Natural killer cell treated with Interleukin-12 subunit alpha and Interleukin-12 subunit beta and Interleukin-15 and Interleukin-18, amount 100 ng/mL, for 72 hours (primary cell): ENCODE results near the gene DUSP5. TPM values are rescaled to one million over a fixed set of nuclear protein-coding genes. Genes with fewer than 3 reads are reported as not detected.

Source experiments
- ATAC-seq, 2 donors: fragments of 150-1000 bp; cut with Tn5 transposase in 1 of 2; sonication (Bioruptor Pico), chemical (Tn5 transposase) in 1 of 2; 2 replicates each; pipeline ENCODE4 v1.10.0; 2021
- DNase-seq: peaks from one replicate; pipeline ENCODE4 v3.0.0; 2022; ENCODE audit warnings: low spot score
- H3K27ac Mint-ChIP-seq, 2 donors: 1 replicate in 1 of 2; 2 replicates in 1 of 2; pipeline ENCODE4 v1.8.0; 2022; ENCODE audit warnings: mixed read lengths in 2 of 2, mild to moderate bottlenecking in 1 of 2, moderate library complexity in 1 of 2
- H3K27me3 Mint-ChIP-seq, 2 donors: 1 replicate in 1 of 2; 2 replicates in 1 of 2; pipeline ENCODE4 v1.8.0; 2022; ENCODE audit warnings: mixed read lengths in 2 of 2
- H3K36me3 Mint-ChIP-seq: one replicate; pipeline ENCODE4 v1.8.0; 2022; ENCODE audit warnings: mixed read lengths
- H3K4me1 Mint-ChIP-seq, 2 donors: 1 replicate in 1 of 2; 2 replicates in 1 of 2; pipeline ENCODE4 v1.8.0; 2022; ENCODE audit warnings: low read depth in 2 of 2, mixed read lengths in 2 of 2, mild to moderate bottlenecking in 1 of 2
- H3K4me3 Mint-ChIP-seq: one replicate; pipeline ENCODE4 v1.8.0; 2022; ENCODE audit warnings: mixed read lengths
- H3K9me3 Mint-ChIP-seq: 2 replicates; pipeline ENCODE4 v1.8.0; 2022; ENCODE audit warnings: mixed read lengths
- total RNA-seq, 2 donors: library from RNA; stranded (reverse); gene quantifications; one replicate each; pipeline ENCODE4 v1.2.3, GENCODE V29; 2022

DUSP5 gene
- total RNA-seq, 2 donors from 2014 or later = 159 to 311 TPM

DNA sequence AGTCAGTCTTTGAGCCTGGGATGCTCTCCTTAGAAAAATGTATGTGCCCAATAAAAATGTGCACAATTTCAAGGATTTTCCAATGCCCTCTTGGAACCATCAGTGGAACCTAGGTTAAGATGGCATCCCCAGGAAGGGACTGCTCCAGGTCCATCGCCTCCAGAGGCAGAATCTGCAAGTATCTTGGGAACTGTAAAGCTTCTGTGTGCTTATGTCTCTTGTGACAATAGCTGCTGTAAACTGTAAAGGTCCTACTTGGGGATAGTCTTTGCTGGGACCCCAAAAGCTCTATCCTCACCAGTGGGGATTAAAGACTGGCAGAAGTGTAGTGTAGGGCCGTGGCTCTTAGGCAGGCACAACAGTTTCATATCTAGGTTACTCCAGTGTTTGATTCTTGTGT, 11.9 kb downstream of the DUSP5 start:
- no peak for ATAC-seq
- Mint-ChIP-seq H3K27me3 (no peaks in the 10 kb centered on the region), H3K4me1 (peaks cover 88 to 94% of the 10 kb centered on the region in 2 donors), H3K36me3 (peaks cover 66% of the 10 kb centered on the region), H3K27ac (peak overlapping the region; percentile 97 to 98), H3K9me3 (no peaks in the 10 kb centered on the region), H3K4me3 (no peak overlapping the region)
- DNase-seq = no peak

DNA sequence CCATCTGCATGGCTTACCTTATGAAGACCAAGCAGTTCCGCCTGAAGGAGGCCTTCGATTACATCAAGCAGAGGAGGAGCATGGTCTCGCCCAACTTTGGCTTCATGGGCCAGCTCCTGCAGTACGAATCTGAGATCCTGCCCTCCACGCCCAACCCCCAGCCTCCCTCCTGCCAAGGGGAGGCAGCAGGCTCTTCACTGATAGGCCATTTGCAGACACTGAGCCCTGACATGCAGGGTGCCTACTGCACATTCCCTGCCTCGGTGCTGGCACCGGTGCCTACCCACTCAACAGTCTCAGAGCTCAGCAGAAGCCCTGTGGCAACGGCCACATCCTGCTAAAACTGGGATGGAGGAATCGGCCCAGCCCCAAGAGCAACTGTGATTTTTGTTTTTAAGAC, 12.4 kb downstream of the DUSP5 start:
- H3K4me3 Mint-ChIP-seq = no peak overlapping the region
- peak overlapping the region; percentile 63 to 98 for H3K27ac Mint-ChIP-seq
- H3K4me1 Mint-ChIP-seq = peaks cover 88 to 92% of the 10 kb centered on the region in 2 donors
- no peak for ATAC-seq
- no peaks in the 10 kb centered on the region for H3K9me3 Mint-ChIP-seq
- no peaks in the 10 kb centered on the region for H3K27me3 Mint-ChIP-seq
- no peak for DNase-seq
- H3K36me3 Mint-ChIP-seq = peaks cover 65% of the 10 kb centered on the region

DNA sequence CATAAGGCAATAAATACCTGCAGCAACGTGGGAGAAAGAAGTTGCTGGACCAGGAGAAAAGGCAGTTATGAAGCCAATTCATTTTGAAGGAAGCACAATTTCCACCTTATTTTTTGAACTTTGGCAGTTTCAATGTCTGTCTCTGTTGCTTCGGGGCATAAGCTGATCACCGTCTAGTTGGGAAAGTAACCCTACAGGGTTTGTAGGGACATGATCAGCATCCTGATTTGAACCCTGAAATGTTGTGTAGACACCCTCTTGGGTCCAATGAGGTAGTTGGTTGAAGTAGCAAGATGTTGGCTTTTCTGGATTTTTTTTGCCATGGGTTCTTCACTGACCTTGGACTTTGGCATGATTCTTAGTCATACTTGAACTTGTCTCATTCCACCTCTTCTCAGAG, 13.0 kb downstream of the DUSP5 start:
- H3K9me3 Mint-ChIP-seq = no peaks in the 10 kb centered on the region
- no peak for DNase-seq
- peak overlapping the region; percentile 28 for H3K4me3 Mint-ChIP-seq
- peaks cover 66% of the 10 kb centered on the region for H3K36me3 Mint-ChIP-seq
- peaks cover 83 to 88% of the 10 kb centered on the region in 2 donors for H3K4me1 Mint-ChIP-seq
- no peak for ATAC-seq
- peak overlapping the region; percentile 63 to 98 for H3K27ac Mint-ChIP-seq
- H3K27me3 Mint-ChIP-seq = no peaks in the 10 kb centered on the region

DNA sequence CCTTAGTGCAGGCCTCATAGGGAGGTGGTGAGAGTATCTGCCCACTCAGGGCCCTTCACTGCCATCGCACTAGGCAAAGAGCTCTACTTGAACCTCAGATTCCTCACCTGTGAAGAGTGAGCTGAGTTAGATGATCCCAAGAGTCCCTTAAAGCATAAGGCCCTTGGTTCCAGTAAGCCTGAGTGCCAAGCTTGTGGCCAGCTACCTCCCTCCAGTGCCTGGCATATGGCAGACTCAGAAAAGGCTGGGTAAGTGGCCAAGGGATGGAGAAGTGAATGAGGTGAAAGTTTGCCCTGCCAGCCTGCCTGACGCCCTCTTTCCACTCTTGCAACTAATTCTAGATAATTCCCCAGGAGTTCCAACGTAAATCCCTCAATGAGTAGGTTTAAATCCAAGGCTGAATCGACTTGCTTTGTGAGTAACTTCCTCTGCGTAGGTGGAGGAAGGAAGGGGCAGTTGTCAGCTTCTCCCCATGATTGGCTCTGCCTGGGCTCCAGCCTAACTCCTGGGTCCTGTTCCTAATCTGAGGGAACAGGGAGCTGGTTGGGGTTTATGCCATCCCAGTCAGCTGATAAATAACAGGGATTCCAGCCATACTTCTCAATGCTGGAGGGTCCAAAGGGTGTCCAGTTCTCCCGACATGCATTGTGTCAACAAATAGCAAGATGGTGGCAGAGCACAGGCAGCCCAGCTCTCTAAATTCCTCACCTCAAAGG, 14.2 kb downstream of the DUSP5 start:
- H3K4me1 Mint-ChIP-seq = peaks cover 78 to 80% of the 10 kb centered on the region in 2 donors
- peaks cover 67% of the 10 kb centered on the region for H3K36me3 Mint-ChIP-seq

DNA sequence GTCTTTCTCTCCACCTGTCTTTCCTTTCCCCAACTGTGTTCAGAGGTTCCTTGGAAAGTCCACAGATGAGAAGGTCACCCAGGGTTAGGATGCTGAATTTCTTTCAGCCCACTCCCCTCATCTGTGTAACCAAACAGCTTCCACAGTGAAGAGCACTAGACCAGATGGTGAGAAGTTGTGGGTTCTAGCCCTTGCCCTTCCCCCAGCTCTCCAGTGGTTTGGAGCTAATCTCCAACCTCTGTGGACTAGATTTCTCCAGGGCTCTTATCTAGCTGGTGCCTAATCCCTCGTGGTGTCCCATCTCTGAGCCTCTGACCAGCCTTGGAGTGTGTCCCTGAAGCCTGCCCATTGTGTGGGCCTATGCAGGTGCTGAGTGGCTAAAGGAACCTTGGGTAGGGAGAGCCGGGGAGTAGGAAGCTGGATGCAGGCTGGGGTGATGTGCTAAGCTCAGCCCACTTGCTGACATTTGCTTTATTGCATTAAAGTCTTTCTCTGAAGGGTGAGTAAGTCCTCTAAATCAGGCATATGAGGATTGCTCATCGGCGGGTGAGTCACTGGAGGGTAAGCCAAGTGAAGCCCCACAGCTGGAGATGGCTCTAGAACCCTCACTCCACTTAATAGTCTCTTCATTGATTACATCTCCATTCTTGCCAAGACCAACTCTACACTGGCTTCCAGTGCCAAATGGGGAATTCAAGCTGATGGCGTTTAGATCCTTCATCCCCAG, 14.9 kb downstream of the DUSP5 start:
- peak overlapping the region; percentile 28 for H3K4me3 Mint-ChIP-seq
- peaks cover 72 to 78% of the 10 kb centered on the region in 2 donors for H3K4me1 Mint-ChIP-seq
- H3K9me3 Mint-ChIP-seq = no peaks in the 10 kb centered on the region
- H3K36me3 Mint-ChIP-seq = peaks cover 63% of the 10 kb centered on the region
- DNase-seq = peak; percentile 74
- peak; percentile 86 to 88 for ATAC-seq
- H3K27me3 Mint-ChIP-seq = no peaks in the 10 kb centered on the region
- H3K27ac Mint-ChIP-seq = peak overlapping the region; percentile 63 to 98

More for the DNA sequence above, 14.2 kb downstream of the DUSP5 start:
- Mint-ChIP-seq H3K9me3 (no peaks in the 10 kb centered on the region), H3K27ac (peak overlapping the region; percentile 63 to 98), H3K4me3 (peak overlapping the region; percentile 28), H3K27me3 (no peaks in the 10 kb centered on the region)
- DNase-seq (no peak), ATAC-seq (no peak)

DNA sequence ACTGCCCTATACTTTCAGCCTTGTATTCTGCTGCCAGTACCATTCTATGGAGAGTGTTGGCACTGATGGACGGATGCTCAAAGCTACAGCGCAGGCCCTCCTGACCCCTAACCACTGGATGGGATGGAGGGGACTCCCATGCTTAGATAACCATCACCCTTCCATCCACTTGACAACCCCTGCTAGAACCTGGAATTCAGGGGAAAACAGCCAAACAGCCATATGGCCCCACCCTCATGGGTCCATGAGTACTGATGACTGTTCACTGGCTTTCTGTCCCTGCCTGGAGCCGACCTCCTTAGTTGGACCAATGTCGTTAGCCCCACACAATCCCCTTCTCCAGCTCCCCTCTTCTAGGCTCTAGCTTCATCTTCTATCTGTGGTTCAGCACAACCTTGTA, 16.2 kb downstream of the DUSP5 start:
- Mint-ChIP-seq H3K36me3 (peaks cover 49% of the 10 kb centered on the region), H3K4me1 (peaks cover 62 to 64% of the 10 kb centered on the region in 2 donors), H3K9me3 (no peaks in the 10 kb centered on the region), H3K27ac (peak overlapping the region; percentile 63 to 98), H3K4me3 (peak overlapping the region; percentile 28), H3K27me3 (no peaks in the 10 kb centered on the region)
- no peak for ATAC-seq
- no peak for DNase-seq

DNA sequence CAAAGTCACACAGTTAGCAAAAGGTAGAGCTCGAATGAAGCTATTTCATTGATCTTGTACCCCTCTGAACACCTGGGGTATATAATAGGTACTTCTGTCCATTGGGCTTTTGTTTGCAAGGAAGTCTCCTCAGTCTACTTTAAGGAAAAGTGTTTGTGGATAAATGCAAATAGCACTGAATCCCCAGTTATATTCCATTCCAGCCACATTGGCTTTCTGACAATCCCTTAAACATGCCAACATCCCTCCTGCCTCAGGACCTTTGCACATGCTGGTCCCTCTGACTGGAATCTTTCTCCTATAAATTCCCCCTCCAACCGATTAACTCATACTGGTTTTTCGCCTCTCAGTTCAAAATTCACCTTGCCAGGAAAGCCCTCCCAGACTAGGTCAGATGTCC, 17.1 kb downstream of the DUSP5 start:
- Mint-ChIP-seq H3K36me3 (peaks cover 45% of the 10 kb centered on the region), H3K4me3 (no peak overlapping the region), H3K27ac (peak overlapping the region; percentile 32 to 98), H3K9me3 (no peaks in the 10 kb centered on the region), H3K4me1 (peaks cover 54 to 57% of the 10 kb centered on the region in 2 donors), H3K27me3 (no peaks in the 10 kb centered on the region)
- DNase-seq (no peak), ATAC-seq (no peak)

DNA sequence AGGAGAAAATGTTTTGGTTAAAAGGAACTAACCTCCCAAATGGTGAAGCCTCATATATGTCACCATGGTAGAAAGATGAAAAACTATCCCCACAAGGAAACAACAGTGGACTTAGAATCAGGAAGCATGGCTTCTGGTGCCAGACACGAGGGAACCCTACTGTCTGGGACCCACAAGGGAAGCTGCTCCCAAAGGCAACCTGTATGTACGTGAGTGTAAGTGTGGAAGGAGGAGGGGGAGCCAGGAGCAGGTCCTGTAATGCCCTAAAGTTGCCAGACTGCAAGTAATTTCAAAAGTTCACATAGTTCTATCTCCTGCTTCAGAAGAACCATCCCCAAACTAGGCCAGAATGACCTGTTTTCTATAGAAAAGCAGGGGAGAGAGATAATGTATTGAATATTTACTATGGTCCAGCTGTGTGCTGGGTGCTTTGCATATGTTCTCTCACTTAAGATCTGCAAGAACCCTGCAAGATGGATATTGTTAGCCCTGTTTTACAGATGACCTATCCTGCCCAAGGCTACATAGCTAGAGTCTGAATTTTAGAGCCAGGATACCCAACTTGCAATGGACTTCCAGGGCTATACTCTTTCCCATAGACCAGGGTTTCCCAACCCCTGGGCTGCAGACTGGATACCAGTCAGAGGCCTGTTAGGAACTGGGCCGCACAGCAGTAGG, 19.2 kb downstream of the DUSP5 start:
- Mint-ChIP-seq H3K4me3 (no peak overlapping the region), H3K4me1 (peaks cover 42% of the 10 kb centered on the region in 2 donors), H3K36me3 (peaks cover 34% of the 10 kb centered on the region), H3K27me3 (no peaks in the 10 kb centered on the region), H3K27ac (peak overlapping the region in 1 of 2 donors; percentile 44), H3K9me3 (no peaks in the 10 kb centered on the region)
- DNase-seq (no peak), ATAC-seq (no peak)

DNA sequence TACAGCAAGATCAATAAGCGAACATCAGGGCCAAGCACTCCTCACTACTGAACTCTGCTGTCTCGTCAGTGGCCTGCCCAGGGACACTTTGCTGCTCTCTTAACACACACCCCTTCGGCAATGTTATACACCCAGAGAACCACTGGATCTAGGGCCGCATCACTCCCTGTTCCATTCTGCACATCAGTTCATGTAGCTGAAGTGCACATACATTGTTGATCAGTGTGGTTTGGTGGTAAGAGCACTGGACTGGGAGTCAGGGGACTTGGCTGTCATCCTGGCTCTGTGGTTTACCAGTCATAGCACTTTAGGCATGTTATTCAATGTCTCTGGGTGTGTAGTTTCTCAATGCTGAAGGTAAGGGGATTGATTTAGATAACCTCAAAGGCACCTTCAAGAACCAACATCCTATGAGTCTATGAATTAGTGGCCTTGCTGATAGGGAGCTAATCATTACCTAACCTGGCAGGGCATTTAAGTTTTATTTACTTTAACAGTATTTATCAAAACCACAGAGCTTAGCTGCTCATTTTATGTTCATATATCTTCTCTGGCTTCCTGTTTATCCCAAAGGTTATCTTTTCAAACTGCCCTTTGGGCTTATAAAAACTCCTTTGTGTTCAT, 24.8 kb downstream of the DUSP5 start:
- ATAC-seq (peak; percentile 83 to 87), DNase-seq (no peak)
- Mint-ChIP-seq H3K4me3 (peak overlapping the region; percentile 30), H3K27ac (peak overlapping the region in 1 of 2 donors; percentile 73), H3K4me1 (peaks cover 31 to 39% of the 10 kb centered on the region in 2 donors), H3K36me3 (peaks cover 19% of the 10 kb centered on the region), H3K9me3 (no peaks in the 10 kb centered on the region), H3K27me3 (no peaks in the 10 kb centered on the region)

DNA sequence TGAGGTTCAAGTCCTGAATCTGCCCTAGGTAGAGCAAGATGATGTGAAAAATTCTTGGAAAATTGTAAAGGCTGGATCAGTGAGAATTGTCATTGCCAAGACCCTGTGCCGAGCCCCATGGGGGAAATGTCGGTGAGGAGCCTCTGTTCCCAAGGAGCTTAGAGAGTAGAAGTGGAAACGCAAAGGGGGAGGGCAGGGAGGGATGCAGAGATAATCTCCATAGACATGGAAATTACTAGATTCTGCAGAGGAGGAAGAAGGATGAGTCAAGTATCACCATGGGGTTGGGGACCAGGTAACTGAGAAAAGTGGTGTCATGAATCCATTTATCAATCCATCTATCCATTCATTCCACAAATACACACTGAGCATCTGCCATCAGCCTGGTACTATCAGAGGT, 26.0 kb downstream of the DUSP5 start:
- H3K36me3 Mint-ChIP-seq = peaks cover 19% of the 10 kb centered on the region
- no peak overlapping the region for H3K4me3 Mint-ChIP-seq
- H3K27ac Mint-ChIP-seq = peak overlapping the region; percentile 15 to 58
- no peaks in the 10 kb centered on the region for H3K9me3 Mint-ChIP-seq
- H3K4me1 Mint-ChIP-seq = peaks cover 39 to 47% of the 10 kb centered on the region in 2 donors
- DNase-seq (no peak), ATAC-seq (no peak)
- no peaks in the 10 kb centered on the region for H3K27me3 Mint-ChIP-seq

DNA sequence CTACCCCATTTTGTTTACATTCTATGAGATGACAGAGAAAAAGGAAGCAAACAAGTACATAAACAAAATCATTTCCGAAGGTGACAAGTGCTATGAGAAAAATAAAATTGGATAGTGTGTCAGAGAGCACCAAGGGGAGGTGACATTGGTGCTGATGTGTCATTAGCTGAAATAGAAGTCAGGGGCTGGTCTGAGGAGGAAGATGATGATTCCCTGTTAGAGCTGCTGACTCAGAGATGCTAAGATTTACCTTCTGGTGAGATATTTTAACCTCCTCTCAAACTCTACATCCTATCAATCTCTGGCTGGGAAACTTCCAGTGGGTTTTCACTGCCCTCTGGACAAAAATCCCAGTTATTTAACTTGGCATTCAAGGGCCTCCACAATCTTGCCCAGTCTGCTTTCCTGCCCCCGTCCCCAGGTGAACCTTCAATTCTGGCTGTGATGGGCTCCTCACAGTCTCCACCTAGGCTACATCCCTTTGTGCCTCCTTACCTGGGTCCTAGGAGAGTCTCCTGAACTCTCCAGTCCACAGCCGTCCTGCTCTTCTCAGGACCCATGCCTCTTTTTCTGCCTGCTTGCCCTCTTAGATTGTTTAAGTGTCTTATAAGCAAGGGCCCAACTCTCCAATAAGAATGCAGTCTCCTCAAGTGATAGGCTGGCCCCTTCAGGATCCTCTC, 26.6 kb downstream of the DUSP5 start:
- Mint-ChIP-seq H3K9me3 (no peaks in the 10 kb centered on the region), H3K4me1 (peaks cover 45 to 50% of the 10 kb centered on the region in 2 donors), H3K4me3 (no peak overlapping the region), H3K27me3 (no peaks in the 10 kb centered on the region), H3K36me3 (peaks cover 19% of the 10 kb centered on the region), H3K27ac (peak overlapping the region; percentile 15 to 58)
- ATAC-seq = no peak
- DNase-seq = no peak

DNA sequence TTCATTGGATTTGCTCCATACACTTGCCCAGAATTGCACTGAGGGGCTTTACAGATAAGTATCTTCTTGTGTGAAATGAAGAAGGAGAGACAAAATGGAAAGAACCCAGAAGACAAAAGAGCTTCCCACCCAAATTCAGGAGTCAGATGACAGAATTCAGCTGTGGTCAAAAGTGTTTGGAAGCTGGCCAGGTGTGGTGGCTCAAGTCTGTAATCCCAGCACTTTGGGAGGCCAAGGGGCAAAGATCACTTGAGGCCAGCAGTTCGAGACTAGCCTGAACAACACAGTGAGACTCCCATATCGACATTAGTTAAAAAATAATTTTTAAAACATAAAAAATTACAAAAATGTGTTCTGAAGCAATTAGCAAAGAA, 27.1 kb downstream of the DUSP5 start:
- no peaks in the 10 kb centered on the region for H3K27me3 Mint-ChIP-seq
- H3K27ac Mint-ChIP-seq = peak overlapping the region; percentile 15 to 58
- H3K9me3 Mint-ChIP-seq = no peaks in the 10 kb centered on the region
- no peak overlapping the region for H3K4me3 Mint-ChIP-seq
- ATAC-seq (no peak), DNase-seq (no peak)
- peaks cover 51 to 55% of the 10 kb centered on the region in 2 donors for H3K4me1 Mint-ChIP-seq
- peaks cover 19% of the 10 kb centered on the region for H3K36me3 Mint-ChIP-seq
